DMS153 (cell line): ENCODE data around the gene DOCK4.

Source experiments
- DNase-seq: peaks from one replicate; lab custom pipeline; 2025; lab: John Stamatoyannopoulos, UW

Gene DOCK4

GRCh38 chr7:111813306-111813705 lies 392.9 kb downstream of the DOCK4 start:
- no peak for DNase-seq

DNA sequence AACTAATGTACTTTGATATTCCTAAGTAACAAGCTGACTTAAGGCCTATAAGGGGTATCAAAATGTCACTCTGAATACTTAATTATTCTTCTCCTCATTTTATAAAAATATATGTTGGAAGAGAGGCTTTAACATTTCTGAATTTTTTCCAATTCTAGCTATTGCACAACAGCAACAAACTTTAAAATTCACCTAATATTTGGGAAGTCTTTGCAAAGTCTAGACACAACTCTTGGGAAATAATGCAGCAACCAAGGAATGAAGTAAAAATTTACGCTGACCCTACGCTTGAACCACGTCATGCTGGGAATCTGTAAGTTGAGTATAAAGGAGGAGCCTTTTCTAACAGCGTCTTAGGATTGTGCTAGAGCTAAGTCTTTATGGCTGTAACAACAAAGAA lies 400.0 kb downstream of the DOCK4 start:
- DNase-seq: no peak

GRCh38 chr7:111803015-111803758 lies 403.0 kb downstream of the DOCK4 start:
- no peak for DNase-seq

DNA sequence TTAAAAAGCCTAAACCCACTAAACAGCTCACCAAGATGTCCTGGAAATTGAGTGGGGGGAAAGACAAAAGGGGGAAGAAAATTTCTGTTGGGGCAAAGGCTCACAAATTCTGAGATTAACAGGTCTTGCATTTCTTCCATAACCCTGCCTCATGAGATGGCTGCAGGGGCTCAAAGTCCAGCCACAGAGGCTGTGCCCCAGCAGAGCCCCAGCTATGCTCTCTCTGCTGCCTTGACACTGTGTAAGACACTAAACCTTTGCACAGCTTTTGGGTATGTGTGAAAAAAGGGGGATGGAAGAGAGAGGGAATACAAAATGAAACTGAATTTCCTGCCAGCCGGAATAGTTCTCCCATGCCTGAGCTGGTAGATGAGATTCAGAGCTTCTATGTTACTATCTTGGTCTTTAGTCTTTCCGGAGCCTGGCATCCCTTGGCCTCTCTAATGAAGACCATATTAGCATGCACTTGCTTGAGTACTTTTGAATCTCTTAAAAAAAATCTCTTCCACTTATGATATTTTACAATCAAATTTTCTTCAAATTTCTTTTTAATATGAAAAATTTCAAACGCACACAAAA lies 403.9 kb downstream of the DOCK4 start:
- DNase-seq: no peak

DNA sequence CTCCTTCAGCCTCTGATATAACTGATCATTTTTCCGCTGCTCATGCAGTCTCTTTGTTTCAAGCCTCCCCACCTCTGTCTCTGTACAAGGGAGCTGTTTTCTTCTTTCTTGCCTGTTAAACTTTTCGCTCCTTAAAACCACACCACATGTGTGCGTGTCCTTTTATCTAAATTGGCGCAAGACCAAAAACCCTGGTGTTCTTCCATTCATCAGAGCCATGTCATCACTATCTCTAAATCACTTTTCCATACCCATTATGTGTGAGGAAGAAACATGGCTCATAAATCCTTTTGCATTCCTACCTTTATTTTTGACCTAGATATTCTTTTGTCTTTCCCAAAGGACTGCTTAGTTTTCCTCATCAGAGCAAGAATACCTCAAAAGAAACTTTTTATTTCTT lies 404.9 kb downstream of the DOCK4 start:
- DNase-seq: no peak

DNA sequence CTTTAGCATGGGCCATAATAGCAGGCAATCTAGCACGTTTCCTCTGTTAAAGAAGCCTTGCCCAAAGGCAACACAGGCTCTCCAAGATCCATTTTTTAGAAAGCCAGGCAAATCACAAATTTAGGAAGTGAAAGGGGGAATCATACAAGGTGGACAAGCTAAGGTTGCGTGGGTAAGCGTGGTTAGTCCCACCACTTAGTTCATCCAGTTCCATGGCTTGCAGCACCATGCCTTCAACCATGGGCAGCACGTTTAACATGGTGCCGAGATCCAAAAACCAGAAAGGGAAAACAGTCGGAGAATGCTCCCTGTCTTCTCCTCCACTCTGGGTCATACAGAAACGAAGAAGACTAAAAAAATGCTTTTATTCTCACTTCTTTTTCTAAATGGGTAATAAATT lies 409.5 kb downstream of the DOCK4 start:
- DNase-seq: no peak

- DNase-seq: no peak
These were observed 416.3 kb downstream of the DOCK4 start for GRCh38 chr7:111789870-111790269.

- DNase-seq: no peak
These were observed 417.2 kb downstream of the DOCK4 start for GRCh38 chr7:111789048-111789320.

- DNase-seq: no peak
These were observed 417.7 kb downstream of the DOCK4 start for GRCh38 chr7:111788286-111789047.

- DNase-seq: no peak
These were observed 418.5 kb downstream of the DOCK4 start for GRCh38 chr7:111787741-111788140.

- DNase-seq: no peak
These were observed 419.1 kb downstream of the DOCK4 start for GRCh38 chr7:111787099-111787498.

- no peak for DNase-seq
These were observed 421.1 kb downstream of the DOCK4 start for GRCh38 chr7:111785076-111785475.

DNA sequence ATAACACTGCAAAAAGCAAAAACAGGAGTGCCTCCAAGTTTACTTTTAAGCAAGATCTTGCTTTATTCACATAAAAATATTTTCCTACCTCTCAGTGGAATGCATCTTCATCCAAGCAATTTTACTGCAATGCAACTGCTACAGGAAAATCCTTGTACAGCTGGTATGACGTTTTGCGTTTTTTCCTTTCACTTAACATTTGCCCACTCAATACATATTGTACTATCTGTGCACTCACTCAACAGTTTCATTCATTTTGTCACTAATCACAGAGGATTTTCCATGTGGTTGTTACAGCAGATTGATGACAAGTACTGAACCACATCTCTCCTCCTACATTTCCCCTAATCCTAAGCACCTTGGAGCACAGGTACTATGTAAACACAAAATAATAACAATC lies 421.9 kb downstream of the DOCK4 start:
- no peak for DNase-seq

- no peak for DNase-seq
These were observed 422.3 kb downstream of the DOCK4 start for GRCh38 chr7:111783854-111784253.

DNA sequence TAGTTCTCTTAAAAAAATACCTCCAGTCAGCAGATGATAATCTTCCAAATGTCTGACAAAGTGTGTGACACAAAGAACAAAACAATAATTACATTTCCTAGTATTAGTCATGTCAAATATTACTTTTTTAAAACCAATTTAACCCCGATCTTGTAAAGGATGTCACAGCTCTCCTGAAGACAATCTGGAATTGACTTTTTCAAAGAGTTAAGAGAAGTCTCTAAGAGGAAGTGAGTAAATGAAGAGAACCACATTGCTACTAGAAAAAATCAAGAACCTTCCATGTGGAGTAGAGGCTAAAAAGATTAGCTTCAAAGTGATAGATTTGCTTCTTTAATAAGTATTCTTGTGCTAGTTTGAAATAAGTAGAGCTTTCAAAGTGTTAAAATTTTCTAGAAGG lies 425.7 kb downstream of the DOCK4 start:
- DNase-seq: no peak

- DNase-seq: no peak
These were observed 431.0 kb downstream of the DOCK4 start for GRCh38 chr7:111775206-111775605.

GRCh38 chr7:111772716-111773115 lies 433.5 kb downstream of the DOCK4 start:
- DNase-seq: no peak

GRCh38 chr7:111771638-111772037 lies 434.6 kb downstream of the DOCK4 start:
- DNase-seq: no peak

GRCh38 chr7:111770116-111770515 lies 436.1 kb downstream of the DOCK4 start:
- no peak for DNase-seq

GRCh38 chr7:111765751-111766643 lies 440.2 kb downstream of the DOCK4 start:
- no peak for DNase-seq

GRCh38 chr7:111763221-111763801 lies 442.9 kb downstream of the DOCK4 start:
- DNase-seq: peak; percentile 29

- no peak for DNase-seq
These were observed 443.4 kb downstream of the DOCK4 start for GRCh38 chr7:111762799-111763198.
